HG03521 (cell line): ENCODE results near the gene DCLK1.
"Not testable (repeated sequence)": the region's sequence is repeated elsewhere in the genome, so short reads cannot be mapped to it uniquely, and the experiment has no call there.

ENCODE experiments used
- ATAC-seq: cut with Tn5 transposase; IDR thresholded peaks from one replicate; pipeline ENCODE4 v1.9.1; 2021; ENCODE audit warnings: mild to moderate bottlenecking, moderate library complexity; ENCODE audit not compliant: unreplicated experiment

DCLK1 gene

DNA sequence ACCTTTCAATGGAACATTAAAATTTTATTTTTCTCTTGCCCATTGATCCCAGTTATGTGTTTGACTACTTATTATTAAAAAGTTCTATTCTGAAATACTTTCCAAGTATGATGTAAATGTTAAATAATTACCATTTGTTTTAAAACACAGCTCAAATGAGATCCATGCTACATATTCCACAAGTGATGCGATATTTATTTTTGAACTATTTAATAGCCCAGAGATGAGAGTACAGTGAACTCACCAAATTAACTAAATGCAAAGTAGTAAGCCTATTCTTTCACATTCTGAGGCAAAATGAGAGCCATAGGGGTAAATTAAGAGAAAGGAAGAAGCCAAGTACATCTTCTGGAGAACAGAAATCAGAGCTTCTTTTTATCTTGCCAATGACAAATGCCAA is 1.2 kb upstream of the DCLK1 start:
- ATAC-seq: no peak

GRCh38 chr13:36131931-36132297 is 732 bp upstream of the DCLK1 start:
- no peak for ATAC-seq

GRCh38 chr13:36130552-36131221 is 495 bp downstream of the DCLK1 start:
- ATAC-seq: no peak

DNA sequence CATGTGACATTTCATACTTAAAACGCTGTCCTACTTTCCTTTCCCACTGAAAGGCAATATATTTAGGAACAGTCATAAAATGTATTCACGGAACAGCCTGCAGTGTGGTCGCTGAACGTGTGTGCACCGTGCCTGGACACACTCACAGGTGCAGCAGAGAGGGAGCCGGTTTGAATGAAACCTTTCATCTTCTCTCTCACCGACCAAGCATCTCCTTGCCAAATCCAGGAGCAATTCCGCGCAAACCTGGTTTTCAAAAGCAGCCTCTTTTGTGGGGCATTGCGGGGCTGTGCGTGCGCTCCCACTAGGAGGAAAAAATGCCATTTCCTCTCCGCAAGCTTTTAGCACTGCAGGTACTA is 1.0 kb downstream of the DCLK1 start:
- ATAC-seq: no peak

DNA sequence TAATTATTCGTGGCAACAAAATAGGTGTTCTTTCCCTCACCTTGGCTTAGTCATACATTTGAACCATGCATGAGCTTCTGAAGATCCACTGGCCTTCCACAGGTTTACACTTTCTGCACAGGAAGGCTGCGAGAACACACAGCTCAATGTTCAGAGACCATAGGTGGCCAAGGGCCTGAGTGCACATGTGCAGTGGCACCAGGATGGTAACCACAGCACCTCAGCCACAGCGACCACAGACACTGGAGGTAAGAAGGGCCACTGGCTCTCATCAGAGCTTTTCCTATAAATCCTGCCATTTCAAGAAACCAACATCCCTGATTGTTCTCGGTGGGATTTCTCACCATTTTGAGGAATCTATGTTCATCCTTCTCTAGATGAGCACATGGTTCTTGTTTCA is 1.6 kb downstream of the DCLK1 start:
- no peak for ATAC-seq

- ATAC-seq: no peak
Observed at GRCh38 chr13:36126491-36126890, 4.7 kb downstream of the DCLK1 start.

GRCh38 chr13:36125841-36126240 is 5.3 kb downstream of the DCLK1 start:
- ATAC-seq: no peak

GRCh38 chr13:36124236-36124822 is 6.9 kb downstream of the DCLK1 start:
- no peak for ATAC-seq

GRCh38 chr13:36115306-36115705 is 15.9 kb downstream of the DCLK1 start:
- ATAC-seq: no peak

- no peak for ATAC-seq
Observed at GRCh38 chr13:36114233-36114632, 16.9 kb downstream of the DCLK1 start.

DNA sequence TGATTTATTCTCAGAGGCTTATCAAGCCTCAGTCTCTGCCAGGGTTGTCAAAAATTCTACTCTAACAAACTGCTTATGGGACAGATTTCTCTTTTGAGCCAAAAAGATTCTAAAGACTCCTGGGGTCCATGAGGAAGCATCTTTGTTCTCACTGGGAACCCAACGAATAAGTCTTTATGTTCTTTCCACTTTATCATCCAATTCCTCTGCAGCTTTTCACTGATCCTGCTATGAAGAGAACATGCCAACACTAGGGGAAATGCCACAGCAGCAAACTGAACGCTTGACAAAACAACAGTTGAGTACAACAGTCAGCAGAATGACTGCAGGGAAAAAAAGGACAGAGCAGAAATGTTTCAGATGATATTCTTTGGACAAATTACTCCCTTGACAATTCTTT is 22.2 kb downstream of the DCLK1 start:
- ATAC-seq: no peak

- ATAC-seq: no peak
Observed at GRCh38 chr13:36108342-36108741, 22.8 kb downstream of the DCLK1 start.

DNA sequence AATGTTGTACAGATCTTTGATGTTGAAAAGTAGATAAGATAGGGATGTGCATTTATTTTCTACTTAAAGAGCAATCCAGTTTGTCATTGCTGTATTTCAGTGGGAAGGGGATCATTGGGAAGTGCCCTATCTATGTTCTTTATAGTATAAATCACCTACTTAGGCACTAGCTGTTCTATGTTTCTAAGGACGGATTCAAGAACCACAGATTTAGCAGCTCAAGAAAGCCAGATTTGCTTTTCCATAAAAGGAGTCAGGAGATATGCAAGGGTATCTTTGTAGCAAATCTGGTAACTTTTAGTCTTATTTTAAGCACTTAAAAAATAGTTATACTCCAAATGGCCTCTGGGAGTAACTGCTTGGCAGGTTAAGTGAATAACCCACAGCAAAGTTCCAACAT is 23.7 kb downstream of the DCLK1 start:
- no peak for ATAC-seq

DNA sequence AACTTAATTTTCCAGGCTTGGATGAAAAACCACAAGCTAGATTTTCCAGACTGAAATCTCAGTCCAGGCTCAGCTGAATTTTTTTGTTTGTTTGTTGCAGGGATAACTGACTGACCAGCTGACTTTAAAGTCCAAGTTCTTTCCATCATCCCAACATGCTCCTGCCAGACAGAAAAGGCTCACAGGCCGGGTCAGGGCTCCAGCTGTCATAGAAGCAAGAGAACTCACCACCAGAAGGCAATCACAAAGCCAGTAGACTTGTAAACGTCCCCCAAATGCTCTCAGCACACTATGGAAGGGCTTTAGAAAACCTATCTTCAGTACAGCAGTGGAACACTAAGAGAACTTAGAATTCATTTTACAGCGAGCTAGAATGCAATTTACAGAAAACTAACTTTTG is 25.5 kb downstream of the DCLK1 start:
- ATAC-seq: no peak

- no peak for ATAC-seq
Observed at GRCh38 chr13:36102721-36103120, 28.5 kb downstream of the DCLK1 start.

- not testable (repeated sequence) for ATAC-seq
Observed at GRCh38 chr13:36101907-36102306, 29.3 kb downstream of the DCLK1 start.

GRCh38 chr13:36101157-36101556 is 30.0 kb downstream of the DCLK1 start:
- ATAC-seq: no peak

- no peak for ATAC-seq
Observed at GRCh38 chr13:36098080-36098479, 33.1 kb downstream of the DCLK1 start.

DNA sequence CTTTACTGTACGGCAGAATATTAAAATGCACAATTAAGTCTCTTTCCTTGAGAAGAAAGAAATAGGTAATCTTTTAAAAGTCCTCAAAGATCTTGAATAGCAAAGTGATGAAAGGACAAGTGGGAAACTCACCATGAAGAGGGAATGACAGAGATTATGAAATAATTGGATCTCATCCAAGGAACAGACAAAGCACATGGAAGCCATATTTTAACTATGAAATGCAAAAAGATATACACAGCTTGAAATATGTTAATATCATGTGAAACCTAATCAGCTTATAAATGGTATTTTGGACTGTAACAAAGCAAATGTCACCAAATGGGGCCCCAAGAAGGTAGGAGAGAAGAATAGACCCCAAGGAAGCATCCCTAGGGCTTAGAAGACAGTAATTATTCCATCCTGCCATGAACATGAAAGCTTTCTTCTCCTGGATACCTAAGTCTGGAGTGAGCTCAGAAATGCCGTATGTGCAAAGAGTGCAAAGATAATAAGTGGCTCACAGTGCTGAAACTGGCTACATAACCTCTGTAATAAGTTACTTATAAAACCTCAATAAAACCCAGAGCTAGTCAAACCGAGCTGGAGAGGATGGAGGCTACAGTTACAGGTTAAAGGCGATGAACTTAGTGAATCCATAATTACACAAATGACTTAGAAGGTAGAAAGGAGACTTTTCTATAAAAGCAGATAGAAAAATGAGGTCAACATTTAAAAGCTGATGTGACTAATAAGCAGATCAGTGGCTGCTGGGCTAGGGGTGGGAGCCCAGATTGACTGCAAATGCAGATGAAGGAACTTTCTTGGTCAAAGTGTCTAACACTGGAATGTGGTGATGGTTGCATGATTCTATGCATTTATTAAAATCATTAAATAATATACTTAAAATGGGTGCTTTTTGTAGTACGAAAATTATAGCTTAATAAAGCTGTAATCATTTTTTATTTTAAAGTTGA is 34.4 kb downstream of the DCLK1 start:
- no peak for ATAC-seq

DNA sequence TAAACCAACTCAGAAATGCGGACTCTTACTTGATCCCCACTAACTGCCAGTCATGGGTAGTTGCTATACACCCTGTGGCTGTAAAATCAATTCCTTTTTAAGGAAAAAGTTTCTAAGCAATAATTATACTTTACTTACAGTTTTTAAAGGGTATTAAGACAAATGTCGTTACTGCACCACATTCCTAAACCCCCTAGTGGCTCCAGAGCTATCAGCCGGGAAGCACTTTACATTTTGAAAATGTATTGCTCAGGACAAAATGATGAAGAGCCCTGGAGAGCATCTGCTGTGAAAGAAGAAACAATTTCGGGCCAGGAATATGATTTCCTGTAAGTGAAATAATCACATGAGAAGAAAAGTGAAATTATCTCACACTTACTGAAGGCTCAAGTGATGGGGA is 36.7 kb downstream of the DCLK1 start:
- no peak for ATAC-seq

GRCh38 chr13:36090592-36090991 is 40.6 kb downstream of the DCLK1 start:
- ATAC-seq: no peak

GRCh38 chr13:36089130-36089647 is 42.0 kb downstream of the DCLK1 start:
- ATAC-seq: no peak
